ENCODE measurements around the gene LDLRAD3.

DNA sequence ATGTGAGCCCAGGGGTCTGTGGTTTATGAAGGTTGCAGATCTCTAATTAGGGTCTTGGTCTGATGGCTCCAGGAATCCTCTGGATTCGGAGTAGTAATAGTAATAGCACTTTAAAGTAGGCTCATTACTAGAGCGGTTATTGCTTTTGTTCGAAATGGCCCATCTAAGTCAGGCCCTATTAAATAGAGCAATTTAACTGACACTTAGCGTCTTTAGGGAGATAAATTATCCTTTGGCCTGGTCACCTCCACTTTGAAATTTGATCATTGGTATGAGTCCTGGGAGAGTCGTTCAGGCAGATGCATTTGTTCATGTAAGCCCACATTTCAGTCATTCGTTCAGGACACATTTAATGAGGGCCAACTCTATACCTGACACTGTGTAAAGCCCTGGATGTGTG is 54.8 kb downstream of the LDLRAD3 start:
- TF ChIP-seq, protein P1, sequence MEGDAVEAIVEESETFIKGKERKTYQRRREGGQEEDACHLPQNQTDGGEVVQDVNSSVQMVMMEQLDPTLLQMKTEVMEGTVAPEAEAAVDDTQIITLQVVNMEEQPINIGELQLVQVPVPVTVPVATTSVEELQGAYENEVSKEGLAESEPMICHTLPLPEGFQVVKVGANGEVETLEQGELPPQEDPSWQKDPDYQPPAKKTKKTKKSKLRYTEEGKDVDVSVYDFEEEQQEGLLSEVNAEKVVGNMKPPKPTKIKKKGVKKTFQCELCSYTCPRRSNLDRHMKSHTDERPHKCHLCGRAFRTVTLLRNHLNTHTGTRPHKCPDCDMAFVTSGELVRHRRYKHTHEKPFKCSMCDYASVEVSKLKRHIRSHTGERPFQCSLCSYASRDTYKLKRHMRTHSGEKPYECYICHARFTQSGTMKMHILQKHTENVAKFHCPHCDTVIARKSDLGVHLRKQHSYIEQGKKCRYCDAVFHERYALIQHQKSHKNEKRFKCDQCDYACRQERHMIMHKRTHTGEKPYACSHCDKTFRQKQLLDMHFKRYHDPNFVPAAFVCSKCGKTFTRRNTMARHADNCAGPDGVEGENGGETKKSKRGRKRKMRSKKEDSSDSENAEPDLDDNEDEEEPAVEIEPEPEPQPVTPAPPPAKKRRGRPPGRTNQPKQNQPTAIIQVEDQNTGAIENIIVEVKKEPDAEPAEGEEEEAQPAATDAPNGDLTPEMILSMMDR (IDR thresholded peaks at IDR 0.05): no peak
- TF ChIP-seq EP300 (IDR thresholded peaks at IDR 0.05; ENCODE audit: low read depth) (no peak), POLR2AphosphoS5 (IDR thresholded peaks at IDR 0.05) (no peak)
